Pancreas (tissue), 10 donors: ENCODE data around the gene NUCB2. TPM values are rescaled to one million over a fixed set of nuclear protein-coding genes. Genes with fewer than 3 reads are reported as not detected.

Experiments used
- ATAC-seq, 4 donors: fragments of 200-7000 bp; cut with Tn5 transposase; one replicate each; pipeline versions ENCODE4 v1.8.0 to v1.9.1; 2020; ENCODE audit warnings: mild to moderate bottlenecking in 4 of 4, moderate library complexity in 4 of 4
- DNase-seq, 6 donors: peaks; one replicate each; pipeline ENCODE4 v3.0.0-alpha.2; 2020
- FAIRE-seq: peaks from 2 replicates; lab custom pipeline; 2012; peaks lifted over from hg19 to GRCh38; lab: Jason Lieb, UNC
- H3K27ac ChIP-seq, 4 donors: fragments of 200-600 bp; sonication (generic); 1 replicate in 3 of 4; 2 replicates in 1 of 4; pipeline versions ENCODE4 v1.5.0 to v1.8.0; 2020
- H3K27me3 ChIP-seq, 4 donors: fragments of 200-600 bp; one replicate each; pipeline ENCODE4 v1.8.0; 2021
- H3K36me3 ChIP-seq, 3 donors: fragments of 200-600 bp; sonication (generic) in 1 of 3; one replicate each; pipeline versions ENCODE4 v1.5.0 to v1.8.0; 2020 to 2021
- H3K4me1 ChIP-seq, 3 donors: fragments of 200-600 bp; one replicate each; pipeline ENCODE4 v1.8.0; 2021
- H3K4me3 ChIP-seq, 4 donors: fragments of 200-600 bp; sonication (generic) in 2 of 4; one replicate each; pipeline versions ENCODE4 v1.5.0 to v1.8.0; 2020 to 2021
- H3K9me3 ChIP-seq, 4 donors: fragments of 200-600 bp; one replicate each; pipeline ENCODE4 v1.8.0; 2021
- WGBS, 2 donors: extraction: QIAGEN DNeasy Blood & Tissue Kit; methylation state at CpG; one replicate each; pipeline ENCODE4 v1.1.7; 2013; 5-methylcytosine and 5-hydroxymethylcytosine counted together
- intact Hi-C, 3 donors: fragments of 100-400 bp; cut with DNase I; formaldehyde crosslinking; loops; one replicate each; pipeline versions ENCODE4 v1.11.1 to v1.14.2; 2022
- polyA plus RNA-seq, 2 donors: library from polyadenylated mRNA; stranded (reverse); fragments of 200-250 nt; gene quantifications; one replicate each; pipeline ENCODE4 v1.2.3, GENCODE V29; 2013
- total RNA-seq, 6 donors: library from RNA; stranded (reverse); fragmentation: NEBNext Ultra II Directional in 4 of 6; extraction: Animal tissue kit (Norgen Biotek cat#: 25700) in 4 of 6; gene quantifications; one replicate each; pipeline versions ENCODE4 v1.2.1 to v1.2.4, GENCODE V29; 2021 to 2023
- TF ChIP-seq, protein P1 (sequence below), 4 donors: fragments of 200-600 bp; sonication (generic) in 3 of 4; IDR thresholded peaks; one replicate each; pipeline versions ENCODE4 v1.5.0 to v1.8.0; 2021; ENCODE audit warnings: antibody characterized with exemption in 4 of 4
- donor health status: healthy with polysubstance abuse.
- donor health status: DM: no; HTN: no; CAD: no; lungs with moderate emphysema.
- donor health status: DM: no; HTN: no; CAD: no.
- donor health status: control.
- donor health status: control.
- donor health status: Bipolar disorder and iron deficiency.
- donor health status: DM: yes; HTN: yes; CAD: no.
- donor health status: DM: no; HTN: no; CAD: no.
- donor health status: DM: no; HTN: no; CAD: no.
- donor health status: DM: yes; HTN: yes; CAD: no.

NUCB2 gene
- total and polyA plus RNA-seq, 8 donors: 108 to 255 (median 160) TPM

DNA sequence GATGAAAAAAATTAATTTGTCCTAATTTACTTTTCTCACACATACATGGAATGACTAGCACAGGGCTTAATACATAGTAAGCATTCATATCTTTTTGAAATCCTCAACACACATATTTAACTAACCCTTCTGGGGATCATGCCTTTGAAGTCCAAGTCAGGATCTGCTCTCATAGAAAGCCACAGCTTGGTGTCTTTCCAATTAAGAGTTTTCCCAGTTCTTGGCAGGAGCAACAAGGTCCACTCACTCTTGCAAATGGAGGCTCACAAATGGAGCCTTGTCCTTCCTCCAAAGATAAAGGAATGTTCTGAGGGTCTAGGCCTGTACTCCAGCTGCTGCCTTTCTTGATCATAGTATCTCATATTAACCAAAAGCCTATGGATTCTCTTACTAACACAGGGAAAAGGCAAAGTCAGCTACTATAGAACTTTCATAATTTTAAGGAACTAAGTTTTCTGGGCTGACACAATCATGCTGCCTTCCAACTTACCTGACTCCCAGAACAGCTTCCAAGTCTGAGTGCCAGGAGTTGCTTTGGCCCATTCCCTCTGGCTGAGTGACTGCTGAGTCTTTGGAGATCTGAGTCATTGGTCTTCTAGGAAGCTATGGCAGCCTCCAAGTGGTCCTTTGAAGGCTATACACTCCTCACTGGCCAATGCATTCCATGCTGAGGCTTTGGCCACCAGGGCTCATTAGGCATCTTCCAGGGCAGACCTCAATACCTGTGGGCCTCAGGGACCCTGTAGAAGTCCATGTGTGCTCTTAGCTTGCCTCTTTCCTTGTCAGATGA is 25.8 kb upstream of the NUCB2 start:
- TF ChIP-seq, protein P1, sequence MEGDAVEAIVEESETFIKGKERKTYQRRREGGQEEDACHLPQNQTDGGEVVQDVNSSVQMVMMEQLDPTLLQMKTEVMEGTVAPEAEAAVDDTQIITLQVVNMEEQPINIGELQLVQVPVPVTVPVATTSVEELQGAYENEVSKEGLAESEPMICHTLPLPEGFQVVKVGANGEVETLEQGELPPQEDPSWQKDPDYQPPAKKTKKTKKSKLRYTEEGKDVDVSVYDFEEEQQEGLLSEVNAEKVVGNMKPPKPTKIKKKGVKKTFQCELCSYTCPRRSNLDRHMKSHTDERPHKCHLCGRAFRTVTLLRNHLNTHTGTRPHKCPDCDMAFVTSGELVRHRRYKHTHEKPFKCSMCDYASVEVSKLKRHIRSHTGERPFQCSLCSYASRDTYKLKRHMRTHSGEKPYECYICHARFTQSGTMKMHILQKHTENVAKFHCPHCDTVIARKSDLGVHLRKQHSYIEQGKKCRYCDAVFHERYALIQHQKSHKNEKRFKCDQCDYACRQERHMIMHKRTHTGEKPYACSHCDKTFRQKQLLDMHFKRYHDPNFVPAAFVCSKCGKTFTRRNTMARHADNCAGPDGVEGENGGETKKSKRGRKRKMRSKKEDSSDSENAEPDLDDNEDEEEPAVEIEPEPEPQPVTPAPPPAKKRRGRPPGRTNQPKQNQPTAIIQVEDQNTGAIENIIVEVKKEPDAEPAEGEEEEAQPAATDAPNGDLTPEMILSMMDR (IDR thresholded peaks at IDR 0.05): no peak
- intact Hi-C loops: no loop called here
- no peak for ATAC-seq
- H3K4me1 ChIP-seq: no peaks in the 10 kb centered on the region
- H3K36me3 ChIP-seq: no peaks in the 10 kb centered on the region
- H3K27me3 ChIP-seq: no peaks in the 10 kb centered on the region
- H3K4me3 ChIP-seq: no peak overlapping the region
- no peaks in the 10 kb centered on the region for H3K9me3 ChIP-seq
- H3K27ac ChIP-seq: no peak overlapping the region
- no peak for DNase-seq
- no peak for FAIRE-seq

DNA sequence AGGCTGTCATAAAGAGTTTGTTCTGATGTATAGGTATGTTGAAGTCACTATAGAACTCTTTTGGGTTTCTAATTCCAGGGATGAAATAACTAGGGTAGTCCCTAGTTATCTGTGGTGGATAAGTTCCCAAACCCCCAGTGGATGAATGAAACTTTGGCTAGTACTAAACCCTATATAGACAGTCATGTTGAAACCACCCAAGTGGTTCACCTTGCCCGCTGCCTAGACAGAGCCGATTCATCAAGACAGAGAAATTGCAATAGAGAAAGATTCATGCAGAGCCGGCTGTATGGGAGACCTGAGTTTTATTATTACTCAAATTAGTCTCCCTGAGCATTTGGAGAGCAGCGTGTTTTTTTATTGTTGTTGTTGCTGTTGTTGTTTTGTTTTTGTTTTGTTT is 23.8 kb upstream of the NUCB2 start:
- no peaks in the 10 kb centered on the region for H3K36me3 ChIP-seq
- DNase-seq (no peak), ATAC-seq (no peak), FAIRE-seq (no peak)
- H3K9me3 ChIP-seq: no peaks in the 10 kb centered on the region
- no peak overlapping the region for H3K4me3 ChIP-seq
- intact Hi-C loops: no loop called here
- 66 to 80% methylated on average over 4 of the region's 4 CpGs for WGBS, 2 donors
- H3K27ac ChIP-seq: no peak overlapping the region
- TF ChIP-seq, protein P1 (IDR thresholded peaks at IDR 0.05): no peak
- no peaks in the 10 kb centered on the region for H3K27me3 ChIP-seq
- H3K4me1 ChIP-seq: no peaks in the 10 kb centered on the region

DNA sequence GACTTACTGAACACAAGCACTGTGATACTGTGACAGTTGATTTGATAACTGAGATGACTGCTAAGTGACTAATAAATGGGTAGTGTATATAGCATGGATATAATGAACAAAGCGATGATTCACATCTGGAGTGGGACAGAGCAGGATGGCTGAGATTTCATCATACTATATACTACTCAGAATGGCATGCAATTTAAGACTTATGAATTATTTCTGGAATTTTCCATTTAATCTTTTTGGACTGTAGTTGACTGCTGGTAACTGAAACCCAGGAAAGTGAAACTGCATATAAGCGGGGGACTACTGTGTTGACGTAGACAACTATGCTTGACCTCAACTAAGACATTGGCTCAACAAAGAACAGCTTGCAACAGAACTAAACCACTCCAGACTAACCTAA is 20.0 kb upstream of the NUCB2 start:
- no peak overlapping the region for H3K4me3 ChIP-seq
- no peaks in the 10 kb centered on the region for H3K4me1 ChIP-seq
- TF ChIP-seq, protein P1 (IDR thresholded peaks at IDR 0.05): no peak
- peak in 2 of 4 donors; percentile 36 to 46 for ATAC-seq
- DNase-seq: no peak
- intact Hi-C loops: no loop called here
- H3K27ac ChIP-seq: no peak overlapping the region
- no peak for FAIRE-seq
- 89 to 90% methylated on average over 3 of the region's 3 CpGs for WGBS, 2 donors
- H3K9me3 ChIP-seq: no peaks in the 10 kb centered on the region
- H3K27me3 ChIP-seq: no peaks in the 10 kb centered on the region
- H3K36me3 ChIP-seq: no peaks in the 10 kb centered on the region

DNA sequence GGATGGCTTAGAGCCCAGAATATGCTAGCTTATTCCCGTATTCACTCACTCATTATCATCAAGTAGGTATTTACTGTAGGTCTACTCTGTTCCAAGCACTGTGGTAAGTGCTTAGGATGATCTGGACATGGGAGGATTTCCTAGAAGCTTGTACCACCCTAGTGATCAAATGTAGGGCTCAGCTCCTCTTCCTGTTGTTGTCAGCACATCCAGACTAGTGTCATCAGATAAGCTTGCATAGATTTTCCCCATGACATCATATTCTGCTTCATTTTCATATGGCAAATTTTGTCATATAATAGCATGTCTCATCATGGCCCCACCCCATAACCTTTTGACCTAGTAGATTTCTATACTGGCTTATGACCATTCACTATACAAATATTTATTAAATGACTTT is 19.3 kb upstream of the NUCB2 start:
- no peaks in the 10 kb centered on the region for H3K36me3 ChIP-seq
- H3K27ac ChIP-seq: no peak overlapping the region
- no peaks in the 10 kb centered on the region for H3K4me1 ChIP-seq
- intact Hi-C loops: no loop called here
- ATAC-seq (peak in 1 of 4 donors; percentile 16), FAIRE-seq (no peak), DNase-seq (no peak)
- H3K4me3 ChIP-seq: no peak overlapping the region
- 50 to 56% methylated on average over 1 of the region's 1 CpG for WGBS, 2 donors
- no peaks in the 10 kb centered on the region for H3K27me3 ChIP-seq
- TF ChIP-seq, protein P1 (IDR thresholded peaks at IDR 0.05): no peak
- H3K9me3 ChIP-seq: no peaks in the 10 kb centered on the region

DNA sequence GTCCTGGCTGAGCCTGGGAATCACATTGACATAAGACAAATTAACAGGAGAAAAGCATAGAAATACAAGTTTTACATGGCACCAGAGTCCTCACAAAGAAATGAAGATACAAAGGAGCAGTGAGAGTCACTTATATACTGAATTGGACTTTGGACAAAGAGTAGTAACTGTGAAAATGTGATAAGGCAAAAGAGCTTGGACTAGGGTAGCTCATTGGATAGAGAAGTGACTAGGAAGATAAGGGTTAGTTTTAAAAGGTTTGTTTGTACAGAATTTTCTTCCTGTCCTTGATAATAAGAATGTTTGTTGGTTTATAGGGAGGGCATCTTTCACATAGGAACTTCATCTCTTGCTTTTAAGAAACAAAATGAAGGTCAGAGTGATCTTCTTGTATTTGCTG is 17.9 kb upstream of the NUCB2 start:
- FAIRE-seq (no peak), ATAC-seq (no peak), DNase-seq (no peak)
- H3K27ac ChIP-seq: no peak overlapping the region
- TF ChIP-seq, protein P1 (IDR thresholded peaks at IDR 0.05): no peak
- no peak overlapping the region for H3K4me3 ChIP-seq
- H3K27me3 ChIP-seq: no peaks in the 10 kb centered on the region
- no peaks in the 10 kb centered on the region for H3K36me3 ChIP-seq
- no peaks in the 10 kb centered on the region for H3K9me3 ChIP-seq
- H3K4me1 ChIP-seq: no peaks in the 10 kb centered on the region
- intact Hi-C loops: no loop called here
